HepG2 (cell line): ENCODE measurements around the gene MAP3K14. TPM values are rescaled to one million over a fixed set of nuclear protein-coding genes. Genes with fewer than 3 reads are reported as not detected.
A peak's percentile ranks its signal among the peaks of the same experiment; 100 is the strongest.

Source experiments
- ATAC-seq: fragments of 200-7000 bp; cut with Tn5 transposase; 3 replicates; pipeline ENCODE4 v1.9.1; 2020; ENCODE audit warnings: mild to moderate bottlenecking, moderate library complexity
- BruUV-seq: library from RNA; stranded (reverse); fragments of 400-500 nt; replicated peaks from 2 replicates; lab custom pipeline; 2021; lab: Mats Ljungman, UMichigan
- CTCF ChIA-PET: fragments of 300-600 bp; formaldehyde crosslinking; extraction: SDS; loops from one replicate; lab custom pipeline; 2021; ENCODE audit warnings: low total read pairs, inconsistent platforms, low intra/inter-chr PET ratio; lab: Yijun Ruan, JAX
- POLR2A ChIA-PET: fragments of 350-600 bp; sonication (Branson Sonifier 250); formaldehyde crosslinking; loops from one replicate; lab custom pipeline; 2020; ENCODE audit warnings: antibody characterized with exemption, inconsistent platforms; lab: Yijun Ruan, JAX
- DNase-seq: peaks from one replicate; pipeline ENCODE4 v3.0.0-alpha.2; 2015; ENCODE audit warnings: low spot score
- FAIRE-seq: peaks from 3 replicates; lab custom pipeline; 2011; peaks lifted over from hg19 to GRCh38; lab: Jason Lieb, UNC
- H2AFZ ChIP-seq: one replicate; pipeline ENCODE4 v1.6.1; 2011; ENCODE audit warnings: low read length, inconsistent platforms
- H3K27ac ChIP-seq: fragments of 300-600 bp; 3 replicates; pipeline ENCODE4 v1.8.0; 2011; ENCODE audit warnings: mixed run types, mild to moderate bottlenecking, mixed read lengths, low read length, inconsistent platforms; ENCODE audit not compliant: insufficient read depth; ENCODE audit errors: extremely low read length
- H3K27me3 ChIP-seq, 2 experiments: fragments of 200-600 bp in 1 of 2; 2 replicates in 1 of 2; 3 replicates in 1 of 2; pipeline versions ENCODE4 v1.6.0 to v1.8.0; 2011; ENCODE audit warnings: low read length in 2 of 2, mild to moderate bottlenecking in 2 of 2, moderate library complexity in 2 of 2, inconsistent platforms in 1 of 2; ENCODE audit not compliant: insufficient read depth in 2 of 2, control insufficient read depth in 1 of 2
- H3K36me3 ChIP-seq, 2 experiments: fragments of 200-600 bp in 1 of 2; replicated peaks in 1 of 2; 2 replicates in 1 of 2; 3 replicates in 1 of 2; pipeline versions ENCODE4 v1.5.1 to v1.8.0; 2011; ENCODE audit warnings: low read length in 2 of 2, inconsistent platforms in 1 of 2; ENCODE audit not compliant: insufficient read depth in 2 of 2, control insufficient read depth in 1 of 2
- H3K4me1 ChIP-seq: 2 replicates; pipeline ENCODE4 v1.5.1; 2012; ENCODE audit warnings: low read length, inconsistent platforms; ENCODE audit not compliant: insufficient read depth
- H3K4me2 ChIP-seq: 2 replicates; pipeline ENCODE4 v1.6.0; 2011; ENCODE audit warnings: low read depth, low read length, inconsistent platforms
- H3K4me3 ChIP-seq, 3 experiments: fragments of 200-600 bp in 1 of 3; sonication (generic), shearing (Covaris generic) in 1 of 3; replicated peaks in 1 of 3; 2 replicates each; pipeline ENCODE4 v1.5.1; 2011 to 2016; ENCODE audit warnings: low read length in 3 of 3, inconsistent platforms in 2 of 3, low read depth in 2 of 3, mild to moderate bottlenecking in 2 of 3, control low read depth in 1 of 3, mixed read lengths in 1 of 3; ENCODE audit not compliant: insufficient read depth in 1 of 3
- H3K79me2 ChIP-seq: one replicate; pipeline ENCODE4 v1.6.1; 2011; ENCODE audit warnings: low read length, inconsistent platforms; ENCODE audit not compliant: insufficient read depth
- H3K9ac ChIP-seq: 2 replicates; pipeline ENCODE4 v1.6.0; 2011; ENCODE audit warnings: mild to moderate bottlenecking, low read depth, low read length, inconsistent platforms; ENCODE audit not compliant: insufficient read depth
- H3K9me3 ChIP-seq: 2 replicates; pipeline ENCODE4 v1.5.1; 2012; ENCODE audit warnings: mild to moderate bottlenecking, low read length
- H4K20me1 ChIP-seq: 2 replicates; pipeline ENCODE4 v1.6.0; 2011; ENCODE audit warnings: inconsistent platforms, mild to moderate bottlenecking, low read length, moderate library complexity; ENCODE audit not compliant: insufficient read depth
- CAMTA2 ChIP-seq: sonication (generic); formaldehyde crosslinking; IDR thresholded peaks from 2 replicates; pipeline ENCODE4 v1.4.0; 2020; ENCODE audit warnings: mild to moderate bottlenecking, missing genetic modification reagents, borderline replicate concordance
- CEBPB ChIP-seq: IDR thresholded peaks from 2 replicates; pipeline ENCODE4 v1.6.1; 2011; ENCODE audit warnings: low read depth, low read length, improper control_type of control experiment, borderline replicate concordance
- GZF1 ChIP-seq: sonication (generic); formaldehyde crosslinking; IDR thresholded peaks from 2 replicates; pipeline ENCODE4 v1.5.1; 2020; ENCODE audit warnings: mild to moderate bottlenecking, missing genetic modification reagents
- HIVEP1 ChIP-seq: sonication (generic); formaldehyde crosslinking; IDR thresholded peaks from 2 replicates; pipeline ENCODE4 v1.4.0; 2020; ENCODE audit warnings: mild to moderate bottlenecking, missing genetic modification reagents
- KAT7 ChIP-seq: IDR thresholded peaks from 2 replicates; pipeline ENCODE4 v1.6.1; 2018; ENCODE audit warnings: borderline replicate concordance, missing compliant biosample characterization
- KLF15 ChIP-seq: sonication (generic); formaldehyde crosslinking; IDR thresholded peaks from 2 replicates; pipeline ENCODE4 v1.8.1; 2023; ENCODE audit warnings: borderline replicate concordance, mild to moderate bottlenecking, inconsistent platforms, missing genetic modification reagents, mixed read lengths
- MEIS2 ChIP-seq: sonication (generic); formaldehyde crosslinking; IDR thresholded peaks from 2 replicates; pipeline ENCODE4 v1.9.0; 2021; ENCODE audit warnings: mild to moderate bottlenecking, missing genetic modification reagents
- SCMH1 ChIP-seq: sonication (generic); formaldehyde crosslinking; IDR thresholded peaks from 2 replicates; pipeline ENCODE4 v1.9.0; 2021; ENCODE audit warnings: missing genetic modification reagents, mild to moderate bottlenecking, borderline replicate concordance
- SIX1 ChIP-seq: sonication (generic); formaldehyde crosslinking; IDR thresholded peaks from 2 replicates; pipeline ENCODE4 v1.4.0; 2020; ENCODE audit warnings: missing genetic modification reagents, borderline replicate concordance
- ZNF230 ChIP-seq: sonication (generic); formaldehyde crosslinking; IDR thresholded peaks from 2 replicates; pipeline ENCODE4 v1.4.0; 2020; ENCODE audit warnings: mild to moderate bottlenecking, missing genetic modification reagents
- ZNF232 ChIP-seq: sonication (generic); formaldehyde crosslinking; IDR thresholded peaks from 2 replicates; pipeline ENCODE4 v1.4.0; 2020; ENCODE audit warnings: missing genetic modification reagents, borderline replicate concordance
- ZNF33B ChIP-seq: sonication (generic); formaldehyde crosslinking; IDR thresholded peaks from 2 replicates; pipeline ENCODE4 v1.5.1; 2020; ENCODE audit warnings: mild to moderate bottlenecking, missing genetic modification reagents
- ZNF549 ChIP-seq: sonication (generic); formaldehyde crosslinking; IDR thresholded peaks from 2 replicates; pipeline ENCODE4 v1.5.0; 2020; ENCODE audit warnings: missing genetic modification reagents
- ZNF746 ChIP-seq: sonication (generic); formaldehyde crosslinking; IDR thresholded peaks from 2 replicates; pipeline ENCODE4 v1.8.0; 2022; ENCODE audit warnings: mild to moderate bottlenecking, missing genetic modification reagents
- ZNF839 ChIP-seq: sonication (generic); formaldehyde crosslinking; IDR thresholded peaks from 2 replicates; pipeline ENCODE4 v1.4.0; 2020; ENCODE audit warnings: missing genetic modification reagents, mild to moderate bottlenecking, borderline replicate concordance
- WGBS: methylation state at CpG from one replicate; pipeline ENCODE4 v1.1.6; 2017; ENCODE audit warnings: low lambda C conversion rate; 5-methylcytosine and 5-hydroxymethylcytosine counted together
- in situ Hi-C: cut with HindIII; loops from 2 replicates; pipeline ENCODE4 v1.10.0; 2017; ENCODE audit warnings: low pct_unique_long_range_greater_than_20kb; ENCODE audit not compliant: extremely low pct_ligation_motif_present
- intact Hi-C: fragments of 100-400 bp; cut with micrococcal nuclease; formaldehyde crosslinking; loops from one replicate; pipeline ENCODE4 v1.10.0; 2022; ENCODE audit not compliant: unreplicated experiment
- polyA plus RNA-seq, 8 experiments: library from polyadenylated mRNA; depleted of rRNA in 3 of 8; stranded (reverse) in 7 of 8; unstranded in 1 of 8; fragments of >200 nt; fragmentation: Illumina TruSeq in 4 of 8; extraction: Trizol in 4 of 8; gene quantifications; 2 replicates each; pipeline versions ENCODE4 v1.2.1 to v1.2.3, GENCODE V29; 2011 to 2016; ENCODE audit warnings: low read depth in 4 of 8, missing spikeins in 1 of 8, mixed read lengths in 1 of 8; ENCODE audit not compliant: insufficient read depth in 1 of 8
- total RNA-seq, 5 experiments: library from RNA; depleted of rRNA; stranded (reverse); fragments of >200 nt; fragmentation: Illumina TruSeq; extraction: Trizol; gene quantifications; 2 replicates each; pipeline ENCODE4 v1.2.3, GENCODE V29; 2016; ENCODE audit warnings: low read depth in 1 of 5
- TF ChIP-seq, protein P1 (sequence below): IDR thresholded peaks from 2 replicates; pipeline ENCODE4 v1.6.1; 2012; ENCODE audit warnings: low read depth, low read length, improper control_type of control experiment
- TF ChIP-seq, protein P2 (sequence below): IDR thresholded peaks from 2 replicates; pipeline ENCODE4 v1.6.1; 2016
- TF ChIP-seq, protein P3 (sequence below): sonication (generic); formaldehyde crosslinking; IDR thresholded peaks from 2 replicates; pipeline ENCODE4 v1.4.0; 2020; ENCODE audit warnings: missing genetic modification reagents
- TF ChIP-seq, protein P4 (sequence below): sonication (generic); formaldehyde crosslinking; IDR thresholded peaks from 2 replicates; pipeline ENCODE4 v1.8.1; 2023; ENCODE audit warnings: mild to moderate bottlenecking, moderate library complexity, missing genetic modification reagents

Gene MAP3K14
- total and polyA plus RNA-seq, 2 of the 13 experiments (the other 11 are each of a cell fraction or from before 2014, with no cell fraction given): 2.6 TPM

DNA sequence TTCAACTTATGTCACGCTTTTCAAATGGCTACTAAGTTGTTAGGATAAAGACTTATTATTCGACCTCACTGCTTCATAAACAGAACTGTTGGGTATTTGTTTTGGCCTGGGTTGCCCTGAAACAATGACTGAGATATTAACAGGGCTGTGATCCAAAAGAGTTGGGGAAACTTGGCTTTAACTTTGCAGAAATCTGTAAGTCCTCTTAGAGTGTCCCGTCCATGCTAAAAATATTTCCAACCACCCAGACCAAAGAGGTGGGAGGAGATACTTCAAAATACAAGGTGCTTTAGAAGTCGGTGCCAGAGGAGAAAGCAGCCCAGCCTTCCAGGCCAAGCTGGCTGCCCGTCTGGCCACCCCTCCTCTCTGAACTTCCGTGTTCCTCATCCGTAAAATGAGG is 38.8 kb downstream of the MAP3K14 start:
- DNase-seq (no peak), ATAC-seq (no peak), FAIRE-seq (no peak)
- TF ChIP-seq KAT7 (CRISPR knock-in tag) (no peak), GZF1 (CRISPR knock-in tag) (no peak), KLF15 (CRISPR knock-in tag) (no peak), ZNF549 (CRISPR knock-in tag) (no peak), ZNF746 (CRISPR knock-in tag) (no peak), ZNF839 (no peak), CEBPB (no peak), ZNF232 (CRISPR knock-in tag) (no peak), SIX1 (CRISPR knock-in tag) (no peak), ZNF33B (CRISPR knock-in tag) (no peak), CAMTA2 (CRISPR knock-in tag) (no peak), ZNF230 (CRISPR knock-in tag) (no peak), SCMH1 (CRISPR knock-in tag) (no peak), MEIS2 (CRISPR knock-in tag) (no peak), HIVEP1 (CRISPR knock-in tag) (no peak)
- TF ChIP-seq, protein P1, sequence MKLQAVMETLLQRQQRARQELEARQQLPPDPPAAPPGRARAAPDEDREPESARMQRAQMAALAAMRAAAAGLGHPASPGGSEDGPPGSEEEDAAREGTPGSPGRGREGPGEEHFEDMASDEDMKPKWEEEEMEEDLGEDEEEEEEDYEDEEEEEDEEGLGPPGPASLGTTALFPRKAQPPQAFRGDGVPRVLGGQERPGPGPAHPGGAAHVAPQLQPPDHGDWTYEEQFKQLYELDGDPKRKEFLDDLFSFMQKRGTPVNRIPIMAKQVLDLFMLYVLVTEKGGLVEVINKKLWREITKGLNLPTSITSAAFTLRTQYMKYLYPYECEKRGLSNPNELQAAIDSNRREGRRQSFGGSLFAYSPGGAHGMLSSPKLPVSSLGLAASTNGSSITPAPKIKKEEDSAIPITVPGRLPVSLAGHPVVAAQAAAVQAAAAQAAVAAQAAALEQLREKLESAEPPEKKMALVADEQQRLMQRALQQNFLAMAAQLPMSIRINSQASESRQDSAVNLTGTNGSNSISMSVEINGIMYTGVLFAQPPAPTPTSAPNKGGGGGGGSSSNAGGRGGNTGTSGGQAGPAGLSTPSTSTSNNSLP: no peak
- TF ChIP-seq, protein P2, sequence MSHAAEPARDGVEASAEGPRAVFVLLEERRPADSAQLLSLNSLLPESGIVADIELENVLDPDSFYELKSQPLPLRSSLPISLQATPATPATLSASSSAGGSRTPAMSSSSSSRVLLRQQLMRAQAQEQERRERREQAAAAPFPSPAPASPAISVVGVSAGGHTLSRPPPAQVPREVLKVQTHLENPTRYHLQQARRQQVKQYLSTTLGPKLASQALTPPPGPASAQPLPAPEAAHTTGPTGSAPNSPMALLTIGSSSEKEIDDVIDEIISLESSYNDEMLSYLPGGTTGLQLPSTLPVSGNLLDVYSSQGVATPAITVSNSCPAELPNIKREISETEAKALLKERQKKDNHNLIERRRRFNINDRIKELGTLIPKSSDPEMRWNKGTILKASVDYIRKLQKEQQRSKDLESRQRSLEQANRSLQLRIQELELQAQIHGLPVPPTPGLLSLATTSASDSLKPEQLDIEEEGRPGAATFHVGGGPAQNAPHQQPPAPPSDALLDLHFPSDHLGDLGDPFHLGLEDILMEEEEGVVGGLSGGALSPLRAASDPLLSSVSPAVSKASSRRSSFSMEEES: no peak
- TF ChIP-seq, protein P3, sequence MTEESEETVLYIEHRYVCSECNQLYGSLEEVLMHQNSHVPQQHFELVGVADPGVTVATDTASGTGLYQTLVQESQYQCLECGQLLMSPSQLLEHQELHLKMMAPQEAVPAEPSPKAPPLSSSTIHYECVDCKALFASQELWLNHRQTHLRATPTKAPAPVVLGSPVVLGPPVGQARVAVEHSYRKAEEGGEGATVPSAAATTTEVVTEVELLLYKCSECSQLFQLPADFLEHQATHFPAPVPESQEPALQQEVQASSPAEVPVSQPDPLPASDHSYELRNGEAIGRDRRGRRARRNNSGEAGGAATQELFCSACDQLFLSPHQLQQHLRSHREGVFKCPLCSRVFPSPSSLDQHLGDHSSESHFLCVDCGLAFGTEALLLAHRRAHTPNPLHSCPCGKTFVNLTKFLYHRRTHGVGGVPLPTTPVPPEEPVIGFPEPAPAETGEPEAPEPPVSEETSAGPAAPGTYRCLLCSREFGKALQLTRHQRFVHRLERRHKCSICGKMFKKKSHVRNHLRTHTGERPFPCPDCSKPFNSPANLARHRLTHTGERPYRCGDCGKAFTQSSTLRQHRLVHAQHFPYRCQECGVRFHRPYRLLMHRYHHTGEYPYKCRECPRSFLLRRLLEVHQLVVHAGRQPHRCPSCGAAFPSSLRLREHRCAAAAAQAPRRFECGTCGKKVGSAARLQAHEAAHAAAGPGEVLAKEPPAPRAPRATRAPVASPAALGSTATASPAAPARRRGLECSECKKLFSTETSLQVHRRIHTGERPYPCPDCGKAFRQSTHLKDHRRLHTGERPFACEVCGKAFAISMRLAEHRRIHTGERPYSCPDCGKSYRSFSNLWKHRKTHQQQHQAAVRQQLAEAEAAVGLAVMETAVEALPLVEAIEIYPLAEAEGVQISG (CRISPR knock-in tag): no peak
- TF ChIP-seq, protein P4, sequence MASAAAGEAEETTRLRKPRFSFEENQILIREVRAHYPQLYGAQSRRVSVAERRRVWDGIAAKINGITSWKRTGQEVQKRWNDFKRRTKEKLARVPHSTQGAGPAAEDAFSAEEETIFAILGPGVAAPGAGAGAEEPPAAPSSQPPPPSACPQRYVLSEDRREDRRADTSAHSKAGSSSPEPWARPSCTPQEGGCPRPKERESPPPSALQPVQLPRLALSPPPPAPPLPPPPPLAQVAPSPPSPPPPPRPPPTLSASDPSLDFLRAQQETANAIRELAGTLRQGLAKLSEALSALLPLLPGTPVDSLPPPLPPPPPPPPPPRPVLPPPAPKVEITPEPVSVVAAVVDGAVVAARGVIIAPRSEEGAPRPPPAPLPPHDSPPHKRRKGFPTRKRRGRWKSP (CRISPR knock-in tag): no peak
- POLR2A ChIA-PET: interaction anchor here (1.3 to 2.2 kb wide), 4 partner anchors 34 to 147 kb away, joined by 5 to 14 read pairs (median 8); partner anchors contain the start of gene MAP3K14
- no TSS peak for BruUV-seq
- Histone ChIP-seq H3K4me2 (no peak overlapping the region), H3K4me1 (peaks cover 8% of the 10 kb centered on the region), H3K27ac (peak overlapping the region; percentile 22), H4K20me1 (no peaks in the 10 kb centered on the region), H3K9ac (no peak overlapping the region), H3K4me3 (no peak overlapping the region), H3K36me3 (peaks cover 8 to 18% of the 10 kb centered on the region in 2 experiments; a peak in 4 of 5 replicates), H3K79me2 (no peaks in the 10 kb centered on the region), H2AFZ (no peak overlapping the region), H3K9me3 (no peaks in the 10 kb centered on the region), H3K27me3 (no peaks in the 10 kb centered on the region)
- in situ Hi-C loops (loop anchor here (5.0 kb wide), 1 partner anchor 109 kb away; no protein-coding TSS in a partner anchor), intact Hi-C loops (loop anchor here (1.0 to 5.0 kb wide), 4 partner anchors 35 to 107 kb away; no protein-coding TSS in a partner anchor)
- CTCF ChIA-PET: interaction anchor here (0.7 to 5.4 kb wide), 2 partner anchors 39 to 107 kb away, joined by 3 to 114 read pairs; partner anchors contain the start of gene MAP3K14
- 87% methylated on average over 7 of the region's 7 CpGs for WGBS
